ENCODE measurements around the gene RMI2.
A peak's percentile ranks its signal among the peaks of the same experiment; 100 is the strongest.

RMI2 gene

GRCh38 chr16:11354733-11355574 is 9.7 kb downstream of the RMI2 start:
- H3K27me3 ChIP-seq (ENCODE audit: control insufficient read depth in 1 of 2, insufficient read depth in 2 of 2, low read length in 2 of 2), result peaks cover 0 to 5% of the 10 kb centered on the region in 2 donors
- H3K4me1 ChIP-seq (ENCODE audit: control insufficient read depth in 1 of 2, insufficient read depth in 2 of 2, low read length in 2 of 2), result peaks cover 21 to 22% of the 10 kb centered on the region in 2 donors
- no peaks in the 10 kb centered on the region for H3K36me3 ChIP-seq (ENCODE audit: control insufficient read depth in 1 of 2, insufficient read depth in 2 of 2, low read length in 2 of 2)
- H3K4me3 ChIP-seq (ENCODE audit: low read depth in 1 of 2, low read length in 2 of 2), result no peak overlapping the region
- H3K9me3 ChIP-seq (ENCODE audit: control insufficient read depth in 1 of 2, low read length in 2 of 2), result no peaks in the 10 kb centered on the region
- no peak overlapping the region for H3K9ac ChIP-seq (ENCODE audit: low read depth in 1 of 2, low read length in 2 of 2)
- H3K27ac ChIP-seq (ENCODE audit: low read depth, low read length), result no peak overlapping the region

GRCh38 chr16:11355862-11356261 is 10.6 kb downstream of the RMI2 start:
- H3K9me3 ChIP-seq (ENCODE audit: control insufficient read depth in 1 of 2, low read length in 2 of 2), result no peaks in the 10 kb centered on the region
- H3K9ac ChIP-seq (ENCODE audit: low read depth in 1 of 2, low read length in 2 of 2), result no peak overlapping the region
- H3K4me3 ChIP-seq (ENCODE audit: low read depth in 1 of 2, low read length in 2 of 2), result no peak overlapping the region
- no peaks in the 10 kb centered on the region for H3K36me3 ChIP-seq (ENCODE audit: control insufficient read depth in 1 of 2, insufficient read depth in 2 of 2, low read length in 2 of 2)
- peaks cover 18 to 21% of the 10 kb centered on the region in 2 donors for H3K4me1 ChIP-seq (ENCODE audit: control insufficient read depth in 1 of 2, insufficient read depth in 2 of 2, low read length in 2 of 2)
- H3K27me3 ChIP-seq (ENCODE audit: control insufficient read depth in 1 of 2, insufficient read depth in 2 of 2, low read length in 2 of 2), result peaks cover 3 to 5% of the 10 kb centered on the region in 2 donors
- H3K27ac ChIP-seq (ENCODE audit: low read depth, low read length), result no peak overlapping the region

GRCh38 chr16:11356573-11357331 is 11.5 kb downstream of the RMI2 start:
- H3K4me1 ChIP-seq (ENCODE audit: control insufficient read depth in 1 of 2, insufficient read depth in 2 of 2, low read length in 2 of 2), result peaks cover 24 to 26% of the 10 kb centered on the region in 2 donors
- H3K9me3 ChIP-seq (ENCODE audit: control insufficient read depth in 1 of 2, low read length in 2 of 2), result no peaks in the 10 kb centered on the region
- no peaks in the 10 kb centered on the region for H3K36me3 ChIP-seq (ENCODE audit: control insufficient read depth in 1 of 2, insufficient read depth in 2 of 2, low read length in 2 of 2)
- no peak overlapping the region for H3K4me3 ChIP-seq (ENCODE audit: low read depth in 1 of 2, low read length in 2 of 2)
- no peak overlapping the region for H3K9ac ChIP-seq (ENCODE audit: low read depth in 1 of 2, low read length in 2 of 2)
- H3K27me3 ChIP-seq (ENCODE audit: control insufficient read depth in 1 of 2, insufficient read depth in 2 of 2, low read length in 2 of 2), result peaks cover 4 to 5% of the 10 kb centered on the region in 2 donors
- no peak overlapping the region for H3K27ac ChIP-seq (ENCODE audit: low read depth, low read length)

GRCh38 chr16:11358531-11358930 is 13.3 kb downstream of the RMI2 start:
- H3K9ac ChIP-seq (ENCODE audit: low read depth in 1 of 2, low read length in 2 of 2), result no peak overlapping the region
- no peaks in the 10 kb centered on the region for H3K36me3 ChIP-seq (ENCODE audit: control insufficient read depth in 1 of 2, insufficient read depth in 2 of 2, low read length in 2 of 2)
- H3K4me1 ChIP-seq (ENCODE audit: control insufficient read depth in 1 of 2, insufficient read depth in 2 of 2, low read length in 2 of 2), result peaks cover 32 to 38% of the 10 kb centered on the region in 2 donors
- no peak overlapping the region for H3K27ac ChIP-seq (ENCODE audit: low read depth, low read length)
- H3K9me3 ChIP-seq (ENCODE audit: control insufficient read depth in 1 of 2, low read length in 2 of 2), result no peaks in the 10 kb centered on the region
- no peak overlapping the region for H3K4me3 ChIP-seq (ENCODE audit: low read depth in 1 of 2, low read length in 2 of 2)
- H3K27me3 ChIP-seq (ENCODE audit: control insufficient read depth in 1 of 2, insufficient read depth in 2 of 2, low read length in 2 of 2), result peaks cover 5 to 7% of the 10 kb centered on the region in 2 donors

- H3K27me3 ChIP-seq (ENCODE audit: control insufficient read depth in 1 of 2, insufficient read depth in 2 of 2, low read length in 2 of 2), result peaks cover 5 to 7% of the 10 kb centered on the region in 2 donors
- no peak overlapping the region for H3K27ac ChIP-seq (ENCODE audit: low read depth, low read length)
- H3K4me3 ChIP-seq (ENCODE audit: low read depth in 1 of 2, low read length in 2 of 2), result no peak overlapping the region
- no peaks in the 10 kb centered on the region for H3K36me3 ChIP-seq (ENCODE audit: control insufficient read depth in 1 of 2, insufficient read depth in 2 of 2, low read length in 2 of 2)
- H3K9ac ChIP-seq (ENCODE audit: low read depth in 1 of 2, low read length in 2 of 2), result no peak overlapping the region
- no peaks in the 10 kb centered on the region for H3K9me3 ChIP-seq (ENCODE audit: control insufficient read depth in 1 of 2, low read length in 2 of 2)
- peaks cover 31 to 37% of the 10 kb centered on the region in 2 donors for H3K4me1 ChIP-seq (ENCODE audit: control insufficient read depth in 1 of 2, insufficient read depth in 2 of 2, low read length in 2 of 2)
Observed at GRCh38 chr16:11359370-11359769, 14.1 kb downstream of the RMI2 start.

- Histone ChIP-seq H3K27me3 (ENCODE audit: control insufficient read depth in 1 of 2, insufficient read depth in 2 of 2, low read length in 2 of 2) (peaks cover 5 to 7% of the 10 kb centered on the region in 2 donors), H3K4me3 (ENCODE audit: low read depth in 1 of 2, low read length in 2 of 2) (no peak overlapping the region), H3K9me3 (ENCODE audit: control insufficient read depth in 1 of 2, low read length in 2 of 2) (no peaks in the 10 kb centered on the region), H3K36me3 (ENCODE audit: control insufficient read depth in 1 of 2, insufficient read depth in 2 of 2, low read length in 2 of 2) (no peaks in the 10 kb centered on the region), H3K9ac (ENCODE audit: low read depth in 1 of 2, low read length in 2 of 2) (no peak overlapping the region), H3K27ac (ENCODE audit: low read depth, low read length) (no peak overlapping the region), H3K4me1 (ENCODE audit: control insufficient read depth in 1 of 2, insufficient read depth in 2 of 2, low read length in 2 of 2) (peaks cover 25 to 28% of the 10 kb centered on the region in 2 donors)
Observed at GRCh38 chr16:11360641-11361373, 15.5 kb downstream of the RMI2 start.

GRCh38 chr16:11361701-11362451 is 16.6 kb downstream of the RMI2 start:
- Histone ChIP-seq H3K36me3 (ENCODE audit: control insufficient read depth in 1 of 2, insufficient read depth in 2 of 2, low read length in 2 of 2) (no peaks in the 10 kb centered on the region), H3K27me3 (ENCODE audit: control insufficient read depth in 1 of 2, insufficient read depth in 2 of 2, low read length in 2 of 2) (peaks cover 5 to 7% of the 10 kb centered on the region in 2 donors), H3K27ac (ENCODE audit: low read depth, low read length) (no peak overlapping the region), H3K9ac (ENCODE audit: low read depth in 1 of 2, low read length in 2 of 2) (no peak overlapping the region), H3K4me1 (ENCODE audit: control insufficient read depth in 1 of 2, insufficient read depth in 2 of 2, low read length in 2 of 2) (peaks cover 25 to 28% of the 10 kb centered on the region in 2 donors), H3K9me3 (ENCODE audit: control insufficient read depth in 1 of 2, low read length in 2 of 2) (no peaks in the 10 kb centered on the region), H3K4me3 (ENCODE audit: low read depth in 1 of 2, low read length in 2 of 2) (peak overlapping the region; percentile 25 to 48)

- Histone ChIP-seq H3K27me3 (ENCODE audit: control insufficient read depth in 1 of 2, insufficient read depth in 2 of 2, low read length in 2 of 2) (peaks cover 0 to 7% of the 10 kb centered on the region in 2 donors), H3K36me3 (ENCODE audit: control insufficient read depth in 1 of 2, insufficient read depth in 2 of 2, low read length in 2 of 2) (no peaks in the 10 kb centered on the region), H3K4me1 (ENCODE audit: control insufficient read depth in 1 of 2, insufficient read depth in 2 of 2, low read length in 2 of 2) (peaks cover 23 to 25% of the 10 kb centered on the region in 2 donors), H3K9ac (ENCODE audit: low read depth in 1 of 2, low read length in 2 of 2) (no peak overlapping the region), H3K27ac (ENCODE audit: low read depth, low read length) (no peak overlapping the region), H3K4me3 (ENCODE audit: low read depth in 1 of 2, low read length in 2 of 2) (no peak overlapping the region), H3K9me3 (ENCODE audit: control insufficient read depth in 1 of 2, low read length in 2 of 2) (no peaks in the 10 kb centered on the region)
Observed at GRCh38 chr16:11363927-11364258, 18.6 kb downstream of the RMI2 start.

GRCh38 chr16:11367483-11367906 is 22.2 kb downstream of the RMI2 start:
- Histone ChIP-seq H3K27ac (ENCODE audit: low read depth, low read length) (no peak overlapping the region), H3K9me3 (ENCODE audit: control insufficient read depth in 1 of 2, low read length in 2 of 2) (no peaks in the 10 kb centered on the region), H3K27me3 (ENCODE audit: control insufficient read depth in 1 of 2, insufficient read depth in 2 of 2, low read length in 2 of 2) (no peaks in the 10 kb centered on the region), H3K36me3 (ENCODE audit: control insufficient read depth in 1 of 2, insufficient read depth in 2 of 2, low read length in 2 of 2) (no peaks in the 10 kb centered on the region), H3K4me1 (ENCODE audit: control insufficient read depth in 1 of 2, insufficient read depth in 2 of 2, low read length in 2 of 2) (peaks cover 7 to 11% of the 10 kb centered on the region in 2 donors), H3K4me3 (ENCODE audit: low read depth in 1 of 2, low read length in 2 of 2) (no peak overlapping the region), H3K9ac (ENCODE audit: low read depth in 1 of 2, low read length in 2 of 2) (no peak overlapping the region)
